ENCODE measurements around the gene APLP2. TPM values are rescaled to one million over a fixed set of nuclear protein-coding genes. Genes with fewer than 3 reads are reported as not detected.

Gene APLP2
- total and polyA plus RNA-seq, 2 of the 4 experiments (the other 2 are of a cell fraction): 127 to 235 TPM

- Histone ChIP-seq H2BK120ac (ENCODE audit: low read depth, low read length) (no peak overlapping the region), H3K79me1 (ENCODE audit: low read depth in 1 of 2, low read length in 2 of 2) (peaks cover 26 to 49% of the 10 kb centered on the region in 2 experiments), H3K56ac (ENCODE audit: extremely low read depth, insufficient read depth, low read length) (no peak overlapping the region), H3K4me1 (ENCODE audit: control insufficient read depth, insufficient read depth, low read length) (peaks cover 5% of the 10 kb centered on the region), H4K91ac (ENCODE audit: insufficient read depth, low read depth, low read length) (no peak overlapping the region), H4K20me1 (ENCODE audit: insufficient read depth, low read length) (peaks cover 90% of the 10 kb centered on the region), H3K9me3 (ENCODE audit: control insufficient read depth, insufficient read depth, low read length) (no peaks in the 10 kb centered on the region), H2BK15ac (ENCODE audit: low read depth, low read length) (no peak overlapping the region), H3K4me2 (ENCODE audit: low read depth, low read length) (peak overlapping the region; percentile 36; the same call in 1 of the 2 replicates), H3K27ac (ENCODE audit: insufficient read depth, low read length) (no peak overlapping the region), H3K36me3 (ENCODE audit: control insufficient read depth, insufficient read depth, low read length) (no peaks in the 10 kb centered on the region; the same call in 1 of the 2 replicates), H3K23ac (ENCODE audit: low read depth, low read length) (no peak overlapping the region), H3K9me1 (ENCODE audit: insufficient read depth, low read length) (peaks cover 7% of the 10 kb centered on the region), H2AK5ac (ENCODE audit: low read depth, low read length) (no peak overlapping the region), H3K4ac (ENCODE audit: low read depth, low read length) (no peak overlapping the region), H3K14ac (replicated peaks; ENCODE audit: low read depth, low read length) (no peak overlapping the region), H3K4me3 (ENCODE audit: insufficient read depth, low read depth, low read length) (no peak overlapping the region), H3K27me3 (ENCODE audit: control insufficient read depth, insufficient read depth, low read length) (peaks cover 25% of the 10 kb centered on the region), H4K8ac (ENCODE audit: low read depth in 2 of 2, low read length in 2 of 2) (no peak overlapping the region), H2AFZ (replicated peaks; ENCODE audit: low read length, poor library complexity) (no peak overlapping the region), H3K18ac (ENCODE audit: low read depth, low read length) (no peak overlapping the region), H2BK5ac (ENCODE audit: low read depth, low read length, poor library complexity, severe bottlenecking) (no peak overlapping the region), H4K5ac (ENCODE audit: low read depth, low read length) (no peak overlapping the region), H2BK20ac (ENCODE audit: low read depth, low read length) (no peak overlapping the region), H3K9ac (ENCODE audit: low read depth, low read length) (no peak overlapping the region), H2AK9ac (replicated peaks; ENCODE audit: low read depth, low read length, poor library complexity) (no peak overlapping the region)
- dilution Hi-C loops (cut with HindIII; ENCODE audit: low sequenced_read_pairs, unreplicated experiment) (no loop called here), intact Hi-C loops (cut with micrococcal nuclease) (loop anchor here (2.0 kb wide), 1 partner anchor 22 kb away; no protein-coding TSS in a partner anchor), in situ Hi-C loops (cut with MboI; ENCODE audit: low sequenced_read_pairs) (no loop called here)
- no peak for DNase-seq
- BruUV-seq (replicated peaks): no TSS peak
- ATAC-seq (ENCODE audit: low read depth): no peak
- ChIA-PET CTCF (no interaction called here), POLR2A (ENCODE audit: unreplicated experiment) (no interaction called here)
- TF ChIP-seq MAFK (IDR thresholded peaks at IDR 0.05; ENCODE audit: low read depth, low read length) (peak; percentile 91), BHLHE40 (IDR thresholded peaks at IDR 0.05; ENCODE audit: low read depth, low read length) (no peak)
- 100% methylated on average over 5 of the region's 9 CpGs; no CpG with 5 or more reads in 1 of the 2 experiments for WGBS, 2 experiments (ENCODE audit: extremely low coverage in 2 of 2, insufficient read length in 1 of 2)
These were observed 32.9 kb downstream of the APLP2 start for GRCh38 chr11:130102301-130103249.
